Activated naive CD4-positive, alpha-beta T cell treated with anti-CD3 and anti-CD28 coated beads for 36 hours (primary cell): ENCODE measurements around the gene CACNA1E. TPM values are rescaled to one million over a fixed set of nuclear protein-coding genes. Genes with fewer than 3 reads are reported as not detected.

Source experiments
- CTCF ChIA-PET: fragments of 350-600 bp; sonication (Branson Sonifier 250); formaldehyde crosslinking; loops from one replicate; lab custom pipeline; 2021; ENCODE audit warnings: antibody characterized with exemption; lab: Charles Lee
- DNase-seq: peaks from one replicate; pipeline ENCODE4 v3.0.0-alpha.2; 2020
- H3K27ac Mint-ChIP-seq: one replicate; pipeline ENCODE4 v1.8.0; 2021; ENCODE audit warnings: mild to moderate bottlenecking, mixed read lengths
- H3K27me3 Mint-ChIP-seq: one replicate; pipeline ENCODE4 v1.8.0; 2021; ENCODE audit warnings: low read depth, mixed read lengths
- H3K36me3 Mint-ChIP-seq: one replicate; pipeline ENCODE4 v1.8.0; 2021; ENCODE audit warnings: low read depth, mixed read lengths
- H3K4me1 Mint-ChIP-seq: one replicate; pipeline ENCODE4 v1.8.0; 2021; ENCODE audit warnings: low read depth, mixed read lengths
- H3K4me3 Mint-ChIP-seq: one replicate; pipeline ENCODE4 v1.8.0; 2021; ENCODE audit warnings: mild to moderate bottlenecking, moderate library complexity, mixed read lengths
- H3K9me3 Mint-ChIP-seq: one replicate; pipeline ENCODE4 v1.8.0; 2021; ENCODE audit warnings: mixed read lengths
- intact Hi-C: fragments of 100-400 bp; cut with micrococcal nuclease; formaldehyde crosslinking; loops from one replicate; pipeline ENCODE4 v1.15.1; 2023
- total RNA-seq, 2 experiments: library from RNA; stranded (reverse); gene quantifications; one replicate each; pipeline ENCODE4 v1.2.3, GENCODE V29; 2021

The CACNA1E gene
- total RNA-seq, 2 experiments from 2014 or later, result not detected

DNA sequence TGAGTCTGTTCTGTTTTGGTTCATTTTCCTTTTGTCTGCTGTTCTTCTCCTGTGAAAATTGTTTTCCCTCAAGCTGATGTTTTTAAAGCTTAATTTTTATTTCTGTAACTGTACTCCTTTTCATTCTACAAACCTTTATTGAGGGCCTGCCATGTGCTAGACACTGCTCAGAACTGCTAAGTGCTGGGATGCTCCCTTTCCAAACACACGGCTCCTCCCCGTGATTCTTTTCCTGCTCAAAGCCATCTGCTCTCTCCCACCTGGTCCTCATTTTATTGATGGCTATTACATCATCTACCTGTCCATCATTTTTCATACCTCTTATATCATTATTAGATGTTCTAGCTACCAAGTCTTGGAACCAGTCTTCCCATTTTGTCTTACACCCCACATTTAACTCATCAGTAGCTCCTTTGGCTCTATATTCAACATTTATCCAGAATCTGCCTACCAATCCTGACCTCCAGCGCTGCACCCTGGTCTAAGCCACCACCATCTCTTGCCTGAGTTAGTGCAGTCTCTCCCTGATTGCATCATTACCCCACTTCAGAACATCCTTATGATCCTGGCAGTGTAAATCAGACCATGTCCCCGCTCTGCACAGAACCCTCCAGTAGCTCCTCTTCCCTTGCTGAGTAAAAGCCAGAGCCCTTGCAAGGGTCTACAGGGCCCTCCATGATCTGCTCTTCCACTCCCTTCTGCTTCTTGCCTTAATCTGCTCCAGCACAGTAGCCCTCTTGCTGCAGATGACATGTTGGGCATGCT lies 118.1 kb downstream of the CACNA1E start:
- no peak for DNase-seq
- Mint-ChIP-seq H3K36me3 (no peaks in the 10 kb centered on the region), H3K27me3 (peaks cover 5% of the 10 kb centered on the region), H3K4me1 (no peaks in the 10 kb centered on the region), H3K4me3 (no peak overlapping the region), H3K27ac (no peak overlapping the region), H3K9me3 (peaks cover 4% of the 10 kb centered on the region)
- intact Hi-C loops, result no loop called here
- CTCF ChIA-PET, result interaction anchor here (0.7 kb wide), 1 partner anchor 256 kb away, joined by 3 read pairs; no protein-coding TSS in a partner anchor

- Mint-ChIP-seq H3K27ac (no peak overlapping the region), H3K4me3 (no peak overlapping the region), H3K9me3 (no peaks in the 10 kb centered on the region), H3K36me3 (no peaks in the 10 kb centered on the region), H3K27me3 (peaks cover 12% of the 10 kb centered on the region), H3K4me1 (no peaks in the 10 kb centered on the region)
- CTCF ChIA-PET, result no interaction called here
- intact Hi-C loops, result no loop called here
- DNase-seq, result no peak
Measured at GRCh38 chr1:181603735-181604410, 120.6 kb downstream of the CACNA1E start.

GRCh38 chr1:181604482-181605249 lies 121.3 kb downstream of the CACNA1E start:
- no peaks in the 10 kb centered on the region for H3K9me3 Mint-ChIP-seq
- H3K4me3 Mint-ChIP-seq, result no peak overlapping the region
- intact Hi-C loops, result no loop called here
- H3K27ac Mint-ChIP-seq, result no peak overlapping the region
- CTCF ChIA-PET, result no interaction called here
- H3K4me1 Mint-ChIP-seq, result no peaks in the 10 kb centered on the region
- no peaks in the 10 kb centered on the region for H3K36me3 Mint-ChIP-seq
- DNase-seq, result no peak
- H3K27me3 Mint-ChIP-seq, result peaks cover 12% of the 10 kb centered on the region

DNA sequence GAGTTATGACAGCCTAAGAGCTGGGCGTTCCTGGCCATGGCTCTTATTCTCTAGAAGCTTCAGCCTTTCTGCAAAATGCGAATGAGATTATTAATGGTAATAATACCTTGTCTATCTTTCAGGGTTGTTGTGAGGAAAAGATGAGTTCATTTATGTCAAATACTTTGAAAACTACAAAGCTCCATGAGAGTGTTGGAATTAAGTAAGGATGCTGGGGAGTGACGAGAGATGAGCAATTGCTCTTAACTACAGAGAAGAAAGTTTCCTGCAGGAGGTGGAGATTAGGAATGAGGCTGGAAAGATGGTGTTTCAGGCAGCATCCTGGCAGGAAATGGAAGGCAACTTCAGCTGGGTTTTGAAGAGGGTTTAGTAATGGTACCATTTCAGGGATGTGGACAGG lies 124.2 kb downstream of the CACNA1E start:
- Mint-ChIP-seq H3K27me3 (peaks cover 10% of the 10 kb centered on the region), H3K9me3 (no peaks in the 10 kb centered on the region), H3K36me3 (no peaks in the 10 kb centered on the region), H3K4me3 (no peak overlapping the region), H3K27ac (no peak overlapping the region), H3K4me1 (no peaks in the 10 kb centered on the region)
- no peak for DNase-seq
- intact Hi-C loops, result no loop called here
- CTCF ChIA-PET, result interaction anchor here (0.8 kb wide), 1 partner anchor 15 kb away, joined by 3 read pairs; no protein-coding TSS in a partner anchor

DNA sequence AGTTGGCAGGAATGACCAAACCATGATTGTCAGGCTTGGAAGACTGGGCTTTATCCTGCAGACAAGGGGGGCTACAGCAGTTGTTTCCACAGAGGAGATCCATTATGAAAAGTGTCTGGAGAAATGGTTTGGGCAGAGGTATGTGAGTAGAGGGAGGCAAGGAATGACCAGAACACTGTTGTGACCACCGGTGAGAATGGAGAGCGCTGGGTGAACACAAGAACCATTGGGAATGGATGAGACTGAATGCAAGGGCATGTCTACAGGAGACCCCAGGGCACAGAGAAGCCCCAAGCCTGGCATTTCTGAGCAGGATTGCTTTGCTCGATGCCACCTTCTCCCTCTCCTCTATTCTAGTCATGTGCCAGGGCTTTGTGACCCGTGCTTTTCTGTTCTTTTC lies 125.1 kb downstream of the CACNA1E start:
- DNase-seq, result no peak
- H3K4me3 Mint-ChIP-seq, result no peak overlapping the region
- intact Hi-C loops, result no loop called here
- no peak overlapping the region for H3K27ac Mint-ChIP-seq
- H3K27me3 Mint-ChIP-seq, result peaks cover 13% of the 10 kb centered on the region
- no peaks in the 10 kb centered on the region for H3K9me3 Mint-ChIP-seq
- CTCF ChIA-PET, result no interaction called here
- no peaks in the 10 kb centered on the region for H3K4me1 Mint-ChIP-seq
- no peaks in the 10 kb centered on the region for H3K36me3 Mint-ChIP-seq

- Mint-ChIP-seq H3K27ac (no peak overlapping the region), H3K4me1 (no peaks in the 10 kb centered on the region), H3K9me3 (no peaks in the 10 kb centered on the region), H3K27me3 (peaks cover 13% of the 10 kb centered on the region), H3K36me3 (no peaks in the 10 kb centered on the region), H3K4me3 (no peak overlapping the region)
- DNase-seq, result no peak
- intact Hi-C loops, result no loop called here
- CTCF ChIA-PET, result no interaction called here
Measured at GRCh38 chr1:181608948-181609347, 125.6 kb downstream of the CACNA1E start.

DNA sequence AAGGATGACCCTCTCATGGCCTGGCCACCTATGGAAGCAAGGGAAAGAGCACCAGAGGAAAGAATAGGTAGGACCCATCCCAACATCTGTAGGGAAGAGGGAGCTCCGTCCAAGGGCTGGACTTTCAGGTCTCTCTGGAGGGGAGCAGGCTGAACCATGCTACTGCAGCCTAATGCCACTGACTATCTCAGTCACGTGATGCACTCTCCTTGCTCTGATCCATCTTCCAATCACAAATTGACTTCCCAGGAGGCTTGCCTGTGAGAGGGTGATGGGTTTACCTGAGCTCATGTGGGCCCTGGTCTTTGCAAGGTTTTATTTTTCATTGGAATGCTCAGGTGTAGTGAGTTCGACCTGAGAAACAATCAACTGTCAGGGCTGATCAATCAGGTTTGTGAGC lies 128.8 kb downstream of the CACNA1E start:
- CTCF ChIA-PET, result no interaction called here
- peaks cover 9% of the 10 kb centered on the region for H3K27me3 Mint-ChIP-seq
- H3K4me1 Mint-ChIP-seq, result no peaks in the 10 kb centered on the region
- no peaks in the 10 kb centered on the region for H3K9me3 Mint-ChIP-seq
- no peak for DNase-seq
- H3K36me3 Mint-ChIP-seq, result no peaks in the 10 kb centered on the region
- H3K27ac Mint-ChIP-seq, result no peak overlapping the region
- intact Hi-C loops, result no loop called here
- no peak overlapping the region for H3K4me3 Mint-ChIP-seq

DNA sequence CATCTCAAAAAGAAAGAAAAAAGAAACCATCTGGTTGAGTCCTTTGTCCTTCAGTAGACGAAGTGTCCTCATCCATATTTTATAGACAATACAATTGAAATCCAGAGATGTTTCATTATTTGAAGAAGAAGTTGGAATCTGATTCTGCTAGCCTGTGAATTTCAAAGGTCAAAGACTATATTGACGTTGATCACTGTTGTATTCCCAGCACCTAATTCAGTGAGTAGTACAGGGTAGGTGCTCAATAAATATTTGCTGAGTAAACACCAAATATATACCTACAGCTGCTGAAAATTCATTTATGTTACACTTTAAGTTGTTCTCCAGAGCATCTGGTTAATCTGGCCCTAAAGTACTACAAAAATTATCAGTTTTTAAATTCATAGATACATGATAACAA lies 135.2 kb downstream of the CACNA1E start:
- H3K27me3 Mint-ChIP-seq, result peaks cover 10% of the 10 kb centered on the region
- intact Hi-C loops, result no loop called here
- CTCF ChIA-PET, result no interaction called here
- no peak overlapping the region for H3K27ac Mint-ChIP-seq
- H3K4me1 Mint-ChIP-seq, result no peaks in the 10 kb centered on the region
- H3K4me3 Mint-ChIP-seq, result no peak overlapping the region
- DNase-seq, result no peak
- H3K9me3 Mint-ChIP-seq, result no peaks in the 10 kb centered on the region
- no peaks in the 10 kb centered on the region for H3K36me3 Mint-ChIP-seq

DNA sequence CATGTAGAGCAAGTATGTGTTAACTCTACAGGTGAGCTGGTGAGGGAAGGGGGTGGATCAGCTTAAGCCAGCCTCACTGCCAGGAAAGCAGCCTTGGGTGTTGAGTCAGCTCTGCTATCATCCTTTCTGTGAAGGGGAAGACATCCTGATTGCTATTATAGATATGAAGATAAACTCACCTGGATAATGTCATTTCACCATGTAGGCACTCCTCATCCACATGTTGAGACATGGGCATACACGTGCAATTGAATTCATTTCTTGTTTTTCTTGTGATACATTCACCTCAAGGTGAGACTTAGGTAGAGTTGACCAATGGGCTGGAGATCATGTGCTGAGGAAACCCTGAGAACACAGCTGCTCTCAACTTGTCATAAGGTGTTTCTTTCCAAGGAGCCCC lies 136.9 kb downstream of the CACNA1E start:
- H3K9me3 Mint-ChIP-seq, result no peaks in the 10 kb centered on the region
- no peaks in the 10 kb centered on the region for H3K4me1 Mint-ChIP-seq
- H3K27me3 Mint-ChIP-seq, result peaks cover 10% of the 10 kb centered on the region
- no peak overlapping the region for H3K27ac Mint-ChIP-seq
- no peak for DNase-seq
- intact Hi-C loops, result no loop called here
- CTCF ChIA-PET, result no interaction called here
- H3K36me3 Mint-ChIP-seq, result no peaks in the 10 kb centered on the region
- H3K4me3 Mint-ChIP-seq, result no peak overlapping the region

DNA sequence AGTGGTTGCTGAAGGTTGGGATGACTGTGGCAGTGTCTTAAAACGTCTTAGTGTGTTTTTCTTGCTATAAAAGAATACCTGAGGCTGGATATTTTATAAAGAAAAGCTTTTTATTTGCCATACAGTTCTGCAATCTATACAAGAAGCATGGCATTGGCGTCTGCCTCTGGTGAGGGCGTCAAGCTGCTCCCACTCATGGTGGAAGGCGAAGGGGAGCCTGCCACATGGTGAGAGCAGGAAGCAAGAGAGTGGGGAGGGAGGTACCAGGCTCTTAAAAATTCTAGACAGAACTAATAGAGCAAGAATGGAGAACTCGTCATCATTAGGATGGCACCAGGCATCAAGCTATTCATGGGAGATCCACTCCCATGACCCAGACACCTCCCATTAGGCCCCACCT lies 140.5 kb downstream of the CACNA1E start:
- H3K27me3 Mint-ChIP-seq, result peaks cover 2% of the 10 kb centered on the region
- CTCF ChIA-PET, result interaction anchor here (0.6 kb wide), 1 partner anchor 49 kb away, joined by 3 read pairs; no protein-coding TSS in a partner anchor
- intact Hi-C loops, result no loop called here
- no peak overlapping the region for H3K4me3 Mint-ChIP-seq
- no peak overlapping the region for H3K27ac Mint-ChIP-seq
- H3K4me1 Mint-ChIP-seq, result no peaks in the 10 kb centered on the region
- no peaks in the 10 kb centered on the region for H3K9me3 Mint-ChIP-seq
- no peak for DNase-seq
- no peaks in the 10 kb centered on the region for H3K36me3 Mint-ChIP-seq

GRCh38 chr1:181626279-181626938 lies 143.1 kb downstream of the CACNA1E start:
- no peak for DNase-seq
- no peaks in the 10 kb centered on the region for H3K36me3 Mint-ChIP-seq
- intact Hi-C loops, result no loop called here
- H3K4me1 Mint-ChIP-seq, result no peaks in the 10 kb centered on the region
- no peak overlapping the region for H3K27ac Mint-ChIP-seq
- H3K27me3 Mint-ChIP-seq, result peaks cover 9% of the 10 kb centered on the region
- no peaks in the 10 kb centered on the region for H3K9me3 Mint-ChIP-seq
- no peak overlapping the region for H3K4me3 Mint-ChIP-seq
- CTCF ChIA-PET, result no interaction called here

DNA sequence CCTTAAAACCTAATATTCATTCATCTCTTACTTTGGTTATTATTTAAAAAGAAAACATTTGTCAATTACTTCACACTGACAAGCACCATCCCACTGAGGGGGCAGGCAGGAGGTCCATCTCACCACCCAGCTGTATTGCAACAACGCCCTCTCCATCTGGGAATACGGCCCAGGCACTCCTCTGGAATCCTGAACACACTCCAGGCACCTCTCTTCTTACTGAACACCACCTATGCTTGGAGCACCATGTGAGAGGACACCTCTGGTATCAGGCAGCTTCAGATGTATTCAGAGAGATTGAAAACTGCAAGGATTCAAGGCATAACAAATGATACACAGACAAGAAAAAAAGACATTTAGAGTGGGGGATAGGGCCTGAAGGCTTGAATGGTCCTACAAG lies 147.1 kb downstream of the CACNA1E start:
- DNase-seq, result no peak
- intact Hi-C loops, result no loop called here
- Mint-ChIP-seq H3K4me1 (no peaks in the 10 kb centered on the region), H3K27ac (no peak overlapping the region), H3K9me3 (no peaks in the 10 kb centered on the region), H3K27me3 (peaks cover 24% of the 10 kb centered on the region), H3K36me3 (no peaks in the 10 kb centered on the region), H3K4me3 (no peak overlapping the region)
- CTCF ChIA-PET, result no interaction called here
